Smooth muscle cell (in vitro differentiated cells): ENCODE measurements around the gene RXRG. TPM values are rescaled to one million over a fixed set of nuclear protein-coding genes. Genes with fewer than 3 reads are reported as not detected.

Experiments
- DNase-seq: peaks from one replicate; lab custom pipeline; 2025; ENCODE audit not compliant: unreplicated experiment; lab: John Stamatoyannopoulos, UW
- H2AFZ ChIP-seq: fragments of 200-600 bp; sonication (generic); 2 replicates; pipeline ENCODE4 v1.6.0; 2016; ENCODE audit warnings: antibody characterized with exemption, low read depth, mild to moderate bottlenecking
- H3F3A ChIP-seq: fragments of 200-600 bp; sonication (generic); 2 replicates; pipeline ENCODE4 v1.6.0; 2017; ENCODE audit warnings: antibody characterized with exemption, low read depth
- H3K27ac ChIP-seq: fragments of 200-600 bp; sonication (generic); 2 replicates; pipeline ENCODE4 v1.5.1; 2016; ENCODE audit warnings: low read depth, mild to moderate bottlenecking
- H3K27me3 ChIP-seq: fragments of 200-600 bp; sonication (generic); 2 replicates; pipeline ENCODE4 v1.6.1; 2016; ENCODE audit warnings: low read depth, mild to moderate bottlenecking
- H3K36me3 ChIP-seq: fragments of 200-600 bp; sonication (generic); 2 replicates; pipeline ENCODE4 v1.5.1; 2016; ENCODE audit warnings: low read depth
- H3K4me1 ChIP-seq: fragments of 200-600 bp; sonication (generic); 2 replicates; pipeline ENCODE4 v1.5.1; 2016; ENCODE audit warnings: low read depth
- H3K4me2 ChIP-seq: fragments of 200-600 bp; sonication (generic); 2 replicates; pipeline ENCODE4 v1.6.0; 2016; ENCODE audit warnings: mild to moderate bottlenecking
- H3K4me3 ChIP-seq: fragments of 200-600 bp; sonication (generic); 2 replicates; pipeline ENCODE4 v1.5.1; 2016; ENCODE audit warnings: mild to moderate bottlenecking
- H3K79me2 ChIP-seq: fragments of 200-600 bp; sonication (generic); 2 replicates; pipeline ENCODE4 v1.6.0; 2016; ENCODE audit warnings: low read depth, mild to moderate bottlenecking
- H3K9ac ChIP-seq: fragments of 200-600 bp; sonication (generic); 2 replicates; pipeline ENCODE4 v1.6.0; 2016; ENCODE audit warnings: low read depth
- H3K9me3 ChIP-seq: fragments of 200-600 bp; sonication (generic); replicated peaks from 2 replicates; pipeline ENCODE4 v1.5.1; 2016; ENCODE audit warnings: low read depth
- H4K20me1 ChIP-seq: fragments of 200-600 bp; sonication (generic); 2 replicates; pipeline ENCODE4 v1.6.0; 2016; ENCODE audit warnings: low read depth
- CTCF ChIP-seq: fragments of 200-600 bp; sonication (generic); IDR thresholded peaks from 2 replicates; pipeline ENCODE4 v1.5.1; 2017; ENCODE audit warnings: borderline replicate concordance, mild to moderate bottlenecking, antibody characterized with exemption; ENCODE audit not compliant: insufficient read depth, poor library complexity, severe bottlenecking
- WGBS: methylation state at CpG from one replicate; pipeline ENCODE4 v1.1.7; 2016; ENCODE audit warnings: low lambda C conversion rate; 5-methylcytosine and 5-hydroxymethylcytosine counted together
- polyA plus RNA-seq: library from polyadenylated mRNA; unstranded; fragments of >200 nt; fragmentation: Nextera tagmentation; extraction: Ambion mirVana; gene quantifications from 2 replicates; pipeline ENCODE4 v1.2.1, GENCODE V29; 2016
- total RNA-seq: library from RNA; depleted of rRNA; stranded (reverse); fragments of >200 nt; gene quantifications from 2 replicates; pipeline ENCODE4 v1.2.3, GENCODE V29; 2014

Gene RXRG
- total and polyA plus RNA-seq, 2 experiments from 2014 or later, result 0.13 TPM; not detected in 1

GRCh38 chr1:165369255-165369848, 75.6 kb downstream of the RXRG start:
- peak; percentile 28 for DNase-seq
- H3K9me3 ChIP-seq, result no peaks in the 10 kb centered on the region
- peak; percentile 83 for TF ChIP-seq CTCF
- no peak overlapping the region for H3K27ac ChIP-seq
- WGBS, result 20% methylated on average over 9 of the region's 9 CpGs
- H3F3A ChIP-seq, result no peaks in the 10 kb centered on the region
- no peak overlapping the region for H3K9ac ChIP-seq
- no peaks in the 10 kb centered on the region for H4K20me1 ChIP-seq
- no peak overlapping the region for H3K4me2 ChIP-seq
- H3K4me3 ChIP-seq, result no peak overlapping the region
- H2AFZ ChIP-seq, result no peak overlapping the region
- H3K36me3 ChIP-seq, result no peaks in the 10 kb centered on the region
- H3K27me3 ChIP-seq, result peaks cover 29% of the 10 kb centered on the region
- no peaks in the 10 kb centered on the region for H3K4me1 ChIP-seq
- no peaks in the 10 kb centered on the region for H3K79me2 ChIP-seq

GRCh38 chr1:165367375-165367993, 77.4 kb downstream of the RXRG start:
- Histone ChIP-seq H3K4me3 (no peak overlapping the region), H4K20me1 (no peaks in the 10 kb centered on the region), H3K27me3 (peaks cover 46% of the 10 kb centered on the region), H2AFZ (no peak overlapping the region), H3K4me2 (no peak overlapping the region), H3K36me3 (no peaks in the 10 kb centered on the region), H3K9ac (no peak overlapping the region), H3F3A (no peaks in the 10 kb centered on the region), H3K27ac (no peak overlapping the region), H3K79me2 (no peaks in the 10 kb centered on the region), H3K9me3 (no peaks in the 10 kb centered on the region), H3K4me1 (no peaks in the 10 kb centered on the region)
- peak; percentile 85 for TF ChIP-seq CTCF
- DNase-seq, result peak; percentile 46
- WGBS, result 37% methylated on average over 7 of the region's 7 CpGs

- 42% methylated on average over 2 of the region's 2 CpGs for WGBS
- Histone ChIP-seq H3K4me3 (no peak overlapping the region), H2AFZ (no peak overlapping the region), H3K4me1 (no peaks in the 10 kb centered on the region), H3K36me3 (no peaks in the 10 kb centered on the region), H3K27me3 (peaks cover 64% of the 10 kb centered on the region), H3K79me2 (no peaks in the 10 kb centered on the region), H3K27ac (no peak overlapping the region), H3K9ac (no peak overlapping the region), H4K20me1 (no peaks in the 10 kb centered on the region), H3F3A (no peaks in the 10 kb centered on the region), H3K9me3 (no peaks in the 10 kb centered on the region), H3K4me2 (no peak overlapping the region)
- no peak for TF ChIP-seq CTCF
- DNase-seq, result no peak
Measured at GRCh38 chr1:165365341-165365740, 79.6 kb downstream of the RXRG start.
